Neuronal stem cell (in vitro differentiated cells): ENCODE measurements around the gene EXOC8.

ENCODE experiments used
- DNase-seq: peaks from one replicate; pipeline ENCODE4 v3.0.0-alpha.2; 2013; ENCODE audit warnings: low spot score
- H2AFZ ChIP-seq: one replicate; pipeline ENCODE4 v1.6.1; 2013; ENCODE audit warnings: mild to moderate bottlenecking, low read length, inconsistent platforms
- H2AK5ac ChIP-seq: 2 replicates; pipeline ENCODE4 v1.6.1; 2013; ENCODE audit warnings: low read depth, mild to moderate bottlenecking, inconsistent platforms, low read length, moderate library complexity, mixed read lengths
- H2BK120ac ChIP-seq: 2 replicates; pipeline ENCODE4 v1.6.1; 2013; ENCODE audit warnings: low read depth, mild to moderate bottlenecking, inconsistent platforms, low read length, moderate library complexity, mixed read lengths
- H2BK12ac ChIP-seq: one replicate; pipeline ENCODE4 v1.6.1; 2013; ENCODE audit warnings: low read length, inconsistent platforms
- H2BK15ac ChIP-seq: 2 replicates; pipeline ENCODE4 v1.6.1; 2013; ENCODE audit warnings: mild to moderate bottlenecking, low read length, inconsistent platforms, mixed read lengths
- H2BK5ac ChIP-seq: one replicate; pipeline ENCODE4 v1.6.1; 2013; ENCODE audit warnings: inconsistent platforms, mild to moderate bottlenecking, low read length, moderate library complexity
- H3K14ac ChIP-seq: one replicate; pipeline ENCODE4 v1.6.1; 2013; ENCODE audit warnings: low read length, inconsistent platforms
- H3K18ac ChIP-seq: 2 replicates; pipeline ENCODE4 v1.6.1; 2013; ENCODE audit warnings: low read length, inconsistent platforms
- H3K23ac ChIP-seq: 2 replicates; pipeline ENCODE4 v1.6.1; 2013; ENCODE audit warnings: low read depth, mild to moderate bottlenecking, mixed read lengths, low read length, inconsistent platforms; ENCODE audit not compliant: poor library complexity
- H3K27ac ChIP-seq: replicated peaks from 3 replicates; pipeline ENCODE4 v1.5.1; 2013; ENCODE audit warnings: low read length, inconsistent platforms
- H3K27me3 ChIP-seq, 3 experiments: 2 replicates each; pipeline ENCODE4 v1.6.1; 2013; ENCODE audit warnings: low read length in 3 of 3, mild to moderate bottlenecking in 2 of 3, inconsistent platforms in 1 of 3, low read depth in 1 of 3, mixed read lengths in 1 of 3, moderate library complexity in 1 of 3; ENCODE audit not compliant: control insufficient read depth in 3 of 3, insufficient read depth in 3 of 3
- H3K36me3 ChIP-seq, 2 donors: replicated peaks in 1 of 2; 2 replicates each; pipeline ENCODE4 v1.6.1; 2013; ENCODE audit warnings: low read length in 2 of 2; ENCODE audit not compliant: control insufficient read depth in 2 of 2, insufficient read depth in 2 of 2
- H3K4ac ChIP-seq: 2 replicates; pipeline ENCODE4 v1.6.1; 2013; ENCODE audit warnings: inconsistent platforms, mild to moderate bottlenecking, low read length, moderate library complexity
- H3K4me1 ChIP-seq, 2 donors: 1 replicate in 1 of 2; 2 replicates in 1 of 2; pipeline ENCODE4 v1.6.1; 2013; ENCODE audit warnings: low read length in 2 of 2, low read depth in 1 of 2; ENCODE audit not compliant: control insufficient read depth in 2 of 2, insufficient read depth in 1 of 2
- H3K4me2 ChIP-seq: one replicate; pipeline ENCODE4 v1.6.1; 2013; ENCODE audit warnings: mild to moderate bottlenecking, low read length, inconsistent platforms; ENCODE audit not compliant: insufficient read depth, poor library complexity, severe bottlenecking
- H3K4me3 ChIP-seq, 2 donors: 2 replicates each; pipeline ENCODE4 v1.5.1; 2013; ENCODE audit warnings: low read length in 2 of 2, mild to moderate bottlenecking in 2 of 2, inconsistent platforms in 1 of 2, moderate library complexity in 1 of 2
- H3K79me1 ChIP-seq: one replicate; pipeline ENCODE4 v1.6.1; 2013; ENCODE audit warnings: low read depth, mild to moderate bottlenecking, inconsistent platforms, low read length, moderate library complexity
- H3K9ac ChIP-seq: one replicate; pipeline ENCODE4 v1.6.1; 2013; ENCODE audit warnings: mild to moderate bottlenecking, low read depth, low read length, inconsistent platforms; ENCODE audit not compliant: poor library complexity
- H3K9me3 ChIP-seq, 2 donors: replicated peaks in 1 of 2; 2 replicates each; pipeline versions ENCODE3 to v1.6.1; 2013; ENCODE audit warnings: low read length in 2 of 2, mild to moderate bottlenecking in 2 of 2, inconsistent platforms in 1 of 2, low read depth in 1 of 2, mixed read lengths in 1 of 2, moderate library complexity in 1 of 2; ENCODE audit not compliant: control insufficient read depth in 2 of 2, insufficient read depth in 1 of 2
- H4K8ac ChIP-seq: one replicate; pipeline ENCODE4 v1.6.1; 2013; ENCODE audit warnings: low read depth, mild to moderate bottlenecking, inconsistent platforms, low read length, moderate library complexity
- H4K91ac ChIP-seq: one replicate; pipeline ENCODE4 v1.6.1; 2013; ENCODE audit warnings: low read length, low read depth, mild to moderate bottlenecking, inconsistent platforms; ENCODE audit not compliant: poor library complexity
- WGBS, 2 donors: extraction: QIAGEN DNeasy Blood & Tissue Kit; methylation state at CpG; one replicate each; pipeline ENCODE4 v1.1.7; 2013; ENCODE audit warnings: missing lambda C conversion rate in 2 of 2, mixed read lengths in 1 of 2; ENCODE audit not compliant: insufficient read length in 2 of 2, insufficient replicate concordance in 1 of 2; ENCODE audit errors: extremely low coverage in 2 of 2; 5-methylcytosine and 5-hydroxymethylcytosine counted together

Gene EXOC8

GRCh38 chr1:231335663-231336602 lies 1.7 kb downstream of the EXOC8 start:
- H3K4me1 ChIP-seq, result peaks cover 21 to 23% of the 10 kb centered on the region in 2 donors
- no peak overlapping the region for H3K18ac ChIP-seq
- H3K9me3 ChIP-seq, result no peaks in the 10 kb centered on the region
- H3K79me1 ChIP-seq, result peaks cover 10% of the 10 kb centered on the region
- H2AK5ac ChIP-seq, result no peak overlapping the region
- no peak overlapping the region for H2BK15ac ChIP-seq
- H3K14ac ChIP-seq, result no peak overlapping the region
- no peak overlapping the region for H3K4ac ChIP-seq
- H3K4me2 ChIP-seq, result peak overlapping the region; percentile 37
- H3K4me3 ChIP-seq, result peak overlapping the region in 1 of 2 donors; percentile 98
- H3K9ac ChIP-seq, result no peak overlapping the region
- no peak overlapping the region for H3K23ac ChIP-seq
- peaks cover 5 to 25% of the 10 kb centered on the region in 2 donors for H3K36me3 ChIP-seq
- no peak overlapping the region for H2BK12ac ChIP-seq
- no CpG with 5 or more reads among the region's 21 CpGs for WGBS, 2 donors
- no peaks in the 10 kb centered on the region for H3K27me3 ChIP-seq
- H4K8ac ChIP-seq, result no peak overlapping the region
- no peak overlapping the region for H4K91ac ChIP-seq
- H2BK120ac ChIP-seq, result no peak overlapping the region
- H3K27ac ChIP-seq, result no peak overlapping the region
- DNase-seq, result no peak
- no peak overlapping the region for H2AFZ ChIP-seq
- H2BK5ac ChIP-seq, result no peak overlapping the region

GRCh38 chr1:231334952-231335351 lies 2.7 kb downstream of the EXOC8 start:
- no peak overlapping the region for H4K8ac ChIP-seq
- peaks cover 3 to 19% of the 10 kb centered on the region in 2 donors for H3K36me3 ChIP-seq
- H2BK12ac ChIP-seq, result no peak overlapping the region
- peaks cover 21 to 23% of the 10 kb centered on the region in 2 donors for H3K4me1 ChIP-seq
- H3K79me1 ChIP-seq, result peaks cover 10% of the 10 kb centered on the region
- H3K27me3 ChIP-seq, result no peaks in the 10 kb centered on the region
- no peak overlapping the region for H2BK5ac ChIP-seq
- no peak overlapping the region for H3K4ac ChIP-seq
- H3K4me3 ChIP-seq, result no peak overlapping the region
- H3K9me3 ChIP-seq, result no peaks in the 10 kb centered on the region
- no peak overlapping the region for H3K14ac ChIP-seq
- H3K4me2 ChIP-seq, result no peak overlapping the region
- H2AFZ ChIP-seq, result no peak overlapping the region
- no peak overlapping the region for H2AK5ac ChIP-seq
- H2BK15ac ChIP-seq, result no peak overlapping the region
- no CpG with 5 or more reads among the region's 6 CpGs for WGBS, 2 donors
- H3K9ac ChIP-seq, result no peak overlapping the region
- H4K91ac ChIP-seq, result no peak overlapping the region
- no peak overlapping the region for H3K27ac ChIP-seq
- no peak for DNase-seq
- no peak overlapping the region for H3K18ac ChIP-seq
- H2BK120ac ChIP-seq, result no peak overlapping the region
- no peak overlapping the region for H3K23ac ChIP-seq

- Histone ChIP-seq H3K14ac (no peak overlapping the region), H2BK5ac (no peak overlapping the region), H3K23ac (no peak overlapping the region), H3K9ac (no peak overlapping the region), H3K79me1 (peaks cover 5% of the 10 kb centered on the region), H3K4me2 (no peak overlapping the region), H2BK120ac (no peak overlapping the region), H4K8ac (no peak overlapping the region), H3K4ac (no peak overlapping the region), H2AK5ac (no peak overlapping the region), H3K27me3 (no peaks in the 10 kb centered on the region), H2BK15ac (no peak overlapping the region), H2AFZ (no peak overlapping the region), H3K9me3 (no peaks in the 10 kb centered on the region), H3K18ac (no peak overlapping the region), H4K91ac (no peak overlapping the region), H3K36me3 (peaks cover 0 to 17% of the 10 kb centered on the region in 2 donors), H3K27ac (no peak overlapping the region), H3K4me3 (no peak overlapping the region), H3K4me1 (peaks cover 17% of the 10 kb centered on the region in 2 donors), H2BK12ac (no peak overlapping the region)
- no CpG with 5 or more reads among the region's 1 CpG for WGBS, 2 donors
- no peak for DNase-seq
Observed at GRCh38 chr1:231334079-231334666, 3.5 kb downstream of the EXOC8 start.

GRCh38 chr1:231332761-231333160 lies 4.9 kb downstream of the EXOC8 start:
- Histone ChIP-seq H3K27ac (no peak overlapping the region), H3K4me3 (no peak overlapping the region), H3K79me1 (peaks cover 5% of the 10 kb centered on the region), H2BK120ac (no peak overlapping the region), H3K4ac (no peak overlapping the region), H3K14ac (no peak overlapping the region), H4K8ac (no peak overlapping the region), H3K18ac (no peak overlapping the region), H3K4me1 (peaks cover 14 to 16% of the 10 kb centered on the region in 2 donors), H3K9ac (no peak overlapping the region), H3K4me2 (no peak overlapping the region), H3K36me3 (peaks cover 0 to 17% of the 10 kb centered on the region in 2 donors), H2AK5ac (no peak overlapping the region), H2AFZ (no peak overlapping the region), H3K27me3 (no peaks in the 10 kb centered on the region), H3K23ac (no peak overlapping the region), H4K91ac (no peak overlapping the region), H2BK15ac (no peak overlapping the region), H2BK12ac (no peak overlapping the region), H3K9me3 (no peaks in the 10 kb centered on the region), H2BK5ac (no peak overlapping the region)
- no CpG with 5 or more reads among the region's 1 CpG for WGBS, 2 donors
- DNase-seq, result no peak
